H9 (cell line): ENCODE results near the gene CCDC192. TPM values are rescaled to one million over a fixed set of nuclear protein-coding genes. Genes with fewer than 3 reads are reported as not detected.

Experiments
- DNase-seq: peaks from one replicate; pipeline ENCODE4 v3.0.0-alpha.2; 2017
- H2AFZ ChIP-seq: one replicate; pipeline ENCODE4 v1.6.1; 2013; ENCODE audit warnings: mild to moderate bottlenecking, low read length, control low read depth, moderate library complexity
- H2AK5ac ChIP-seq: 2 replicates; pipeline ENCODE4 v1.6.1; 2013; ENCODE audit warnings: low read length, control low read depth, mixed read lengths; ENCODE audit not compliant: insufficient read length
- H2BK120ac ChIP-seq: one replicate; pipeline ENCODE4 v1.6.1; 2013; ENCODE audit warnings: low read depth, mild to moderate bottlenecking, low read length, control low read depth, inconsistent platforms; ENCODE audit not compliant: poor library complexity, severe bottlenecking
- H2BK12ac ChIP-seq: 2 replicates; pipeline ENCODE4 v1.6.1; 2013; ENCODE audit warnings: low read length, control low read depth, mixed read lengths, low read depth; ENCODE audit not compliant: insufficient read length
- H2BK15ac ChIP-seq: 2 replicates; pipeline ENCODE4 v1.6.1; 2013; ENCODE audit warnings: low read depth, low read length, control low read depth
- H2BK20ac ChIP-seq: one replicate; pipeline ENCODE4 v1.6.1; 2013; ENCODE audit warnings: low read depth, mild to moderate bottlenecking, low read length, control low read depth, inconsistent platforms; ENCODE audit not compliant: poor library complexity, severe bottlenecking
- H2BK5ac ChIP-seq: 2 replicates; pipeline ENCODE4 v1.6.1; 2013; ENCODE audit warnings: low read length, control low read depth, mixed read lengths; ENCODE audit not compliant: insufficient read length
- H3K14ac ChIP-seq: 2 replicates; pipeline ENCODE4 v1.6.1; 2013; ENCODE audit warnings: low read length, control low read depth; ENCODE audit not compliant: insufficient read depth
- H3K18ac ChIP-seq: 2 replicates; pipeline ENCODE4 v1.6.1; 2013; ENCODE audit warnings: low read depth, mild to moderate bottlenecking, mixed read lengths, low read length, control low read depth; ENCODE audit not compliant: insufficient read length
- H3K23ac ChIP-seq: 2 replicates; pipeline ENCODE4 v1.6.1; 2013; ENCODE audit warnings: low read length, control low read depth, mixed read lengths, low read depth; ENCODE audit not compliant: insufficient read length
- H3K23me2 ChIP-seq: 2 replicates; pipeline ENCODE4 v1.6.1; 2013; ENCODE audit warnings: low read depth, mild to moderate bottlenecking, mixed read lengths, low read length, control low read depth; ENCODE audit not compliant: insufficient read length, poor library complexity, severe bottlenecking
- H3K27ac ChIP-seq: 2 replicates; pipeline ENCODE4 v1.5.1; 2013; ENCODE audit warnings: low read length, control low read depth, mixed read lengths, low read depth; ENCODE audit not compliant: insufficient read length
- H3K27me3 ChIP-seq: 2 replicates; pipeline ENCODE4 v1.6.1; 2013; ENCODE audit warnings: low read length, control low read depth, inconsistent platforms; ENCODE audit not compliant: insufficient read depth
- H3K4ac ChIP-seq: 2 replicates; pipeline ENCODE4 v1.6.1; 2013; ENCODE audit warnings: low read depth, mild to moderate bottlenecking, control low read depth, inconsistent platforms, low read length, moderate library complexity
- H3K4me1 ChIP-seq: 2 replicates; pipeline ENCODE4 v1.6.1; 2013; ENCODE audit warnings: low read length, control low read depth, inconsistent platforms; ENCODE audit not compliant: insufficient read depth
- H3K4me2 ChIP-seq: 2 replicates; pipeline ENCODE4 v1.6.1; 2013; ENCODE audit warnings: low read length, control low read depth, mixed read lengths; ENCODE audit not compliant: insufficient read length, insufficient read depth
- H3K56ac ChIP-seq: 2 replicates; pipeline ENCODE4 v1.6.1; 2013; ENCODE audit warnings: low read depth, mild to moderate bottlenecking, mixed read lengths, low read length, control low read depth; ENCODE audit not compliant: insufficient read length
- H3K79me1 ChIP-seq: 2 replicates; pipeline ENCODE4 v1.6.1; 2013; ENCODE audit warnings: low read depth, mild to moderate bottlenecking, moderate library complexity, low read length, control low read depth, inconsistent platforms; ENCODE audit not compliant: insufficient read depth, poor library complexity, severe bottlenecking
- H3K79me2 ChIP-seq: 2 replicates; pipeline ENCODE4 v1.6.1; 2013; ENCODE audit warnings: low read length, control low read depth, inconsistent platforms; ENCODE audit not compliant: insufficient read depth
- H3K9ac ChIP-seq: 2 replicates; pipeline ENCODE4 v1.6.1; 2013; ENCODE audit warnings: low read length, control low read depth, mixed read lengths; ENCODE audit not compliant: insufficient read length; ENCODE audit errors: extremely low read depth
- H3K9me3 ChIP-seq: one replicate; pipeline ENCODE4 v1.6.1; 2013; ENCODE audit warnings: low read depth, low read length, inconsistent platforms; ENCODE audit not compliant: control insufficient read depth
- H3T11ph ChIP-seq: one replicate; pipeline ENCODE4 v1.6.1; 2013; ENCODE audit warnings: mild to moderate bottlenecking, low read length, control low read depth, inconsistent platforms
- H4K20me1 ChIP-seq: one replicate; pipeline ENCODE4 v1.6.1; 2013; ENCODE audit not compliant: control insufficient read depth, insufficient read length, insufficient read depth
- H4K5ac ChIP-seq: 2 replicates; pipeline ENCODE4 v1.6.1; 2013; ENCODE audit warnings: low read depth, mild to moderate bottlenecking, mixed read lengths, low read length, control low read depth; ENCODE audit not compliant: insufficient read length
- H4K8ac ChIP-seq: replicated peaks from 2 replicates; pipeline ENCODE4 v1.6.1; 2013; ENCODE audit warnings: low read length, control low read depth, mixed read lengths, low read depth; ENCODE audit not compliant: insufficient read length
- H4K91ac ChIP-seq: 2 replicates; pipeline ENCODE4 v1.6.1; 2013; ENCODE audit warnings: low read depth, mild to moderate bottlenecking, moderate library complexity, mixed read lengths, low read length, control low read depth; ENCODE audit not compliant: insufficient read length
- H3K27ac Mint-ChIP-seq, 3 experiments: 2 replicates in 2 of 3; 3 replicates in 1 of 3; pipeline ENCODE4 v1.8.0; 2020 to 2021; ENCODE audit warnings: mixed read lengths in 3 of 3, mild to moderate bottlenecking in 1 of 3, moderate library complexity in 1 of 3
- H3K27me3 Mint-ChIP-seq: 2 replicates; pipeline ENCODE4 v1.8.0; 2021; ENCODE audit warnings: low read depth, mild to moderate bottlenecking, moderate library complexity, mixed read lengths
- H3K36me3 Mint-ChIP-seq, 3 experiments: 2 replicates in 2 of 3; 3 replicates in 1 of 3; pipeline ENCODE4 v1.8.0; 2020 to 2021; ENCODE audit warnings: low read depth in 3 of 3, mixed read lengths in 3 of 3; ENCODE audit not compliant: insufficient read depth in 1 of 3
- H3K4me1 Mint-ChIP-seq, 2 experiments: 2 replicates each; pipeline ENCODE4 v1.8.0; 2020; ENCODE audit warnings: mixed read lengths in 2 of 2
- H3K4me3 Mint-ChIP-seq, 2 experiments: 2 replicates in 1 of 2; 3 replicates in 1 of 2; pipeline ENCODE4 v1.8.0; 2020 to 2021; ENCODE audit warnings: mild to moderate bottlenecking in 2 of 2, mixed read lengths in 2 of 2, moderate library complexity in 1 of 2
- H3K9me3 Mint-ChIP-seq, 2 experiments: 2 replicates in 1 of 2; 3 replicates in 1 of 2; pipeline ENCODE4 v1.8.0; 2020; ENCODE audit warnings: mild to moderate bottlenecking in 2 of 2, mixed read lengths in 2 of 2, moderate library complexity in 1 of 2
- WGBS: extraction: QIAGEN DNeasy Blood & Tissue Kit; methylation state at CpG from one replicate; pipeline ENCODE4 v1.1.7; 2013; ENCODE audit warnings: missing lambda C conversion rate, low lambda C conversion rate, mixed read lengths; ENCODE audit not compliant: insufficient read length; ENCODE audit errors: extremely low coverage; 5-methylcytosine and 5-hydroxymethylcytosine counted together
- total RNA-seq: library from RNA; stranded (reverse); gene quantifications from 2 replicates; pipeline ENCODE4 v1.2.1, GENCODE V29; 2021
- TF ChIP-seq, protein P1 (sequence below): fragments of 200-600 bp; sonication (generic); conservative IDR thresholded peaks from 3 replicates; pipeline ENCODE4 v1.8.0; 2021; ENCODE audit warnings: antibody characterized with exemption, mild to moderate bottlenecking

CCDC192 gene
- total RNA-seq, 1 experiment from 2014 or later: not detected

DNA sequence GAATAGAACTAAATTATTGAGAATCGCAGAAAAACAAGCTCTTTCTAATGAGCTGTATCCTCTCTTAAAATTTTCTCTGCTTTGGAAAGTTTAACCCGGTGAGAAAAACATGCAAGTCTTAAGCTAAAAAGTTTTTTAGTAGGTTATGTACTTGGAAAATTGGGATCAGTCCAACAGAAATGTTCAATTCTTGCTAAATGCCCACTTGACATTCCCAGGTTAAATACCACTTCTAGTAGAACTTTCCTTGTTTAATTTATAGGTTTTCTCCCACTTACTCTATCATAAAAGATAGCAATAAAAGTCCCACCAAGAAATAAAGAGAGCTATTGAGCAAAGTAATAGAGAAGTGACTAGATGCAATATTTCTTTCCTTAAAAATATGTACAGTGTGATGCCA is 157.1 kb downstream of the CCDC192 start:
- Mint-ChIP-seq H3K4me1 (no peaks in the 10 kb centered on the region), H3K9me3 (peaks cover 4 to 5% of the 10 kb centered on the region in 2 experiments; a peak in 2 of 5 replicates), H3K4me3 (no peak overlapping the region), H3K27me3 (no peaks in the 10 kb centered on the region), H3K36me3 (peaks cover 0 to 1% (median 0%) of the 10 kb centered on the region in 3 experiments; a peak in 1 of 7 replicates), H3K27ac (no peak overlapping the region)
- no peak for DNase-seq
- Histone ChIP-seq H2BK120ac (no peak overlapping the region), H3K79me1 (no peaks in the 10 kb centered on the region), H3K9ac (no peak overlapping the region), H3K27ac (no peak overlapping the region), H3K9me3 (no peaks in the 10 kb centered on the region), H3K23me2 (no peaks in the 10 kb centered on the region), H4K20me1 (no peaks in the 10 kb centered on the region), H2AK5ac (no peak overlapping the region), H4K91ac (no peak overlapping the region), H2AFZ (no peak overlapping the region), H3K4me2 (no peak overlapping the region), H3K23ac (no peak overlapping the region), H2BK15ac (no peak overlapping the region), H4K5ac (no peak overlapping the region), H3T11ph (no peak overlapping the region), H3K14ac (no peak overlapping the region), H3K4ac (no peak overlapping the region), H3K27me3 (no peaks in the 10 kb centered on the region), H2BK12ac (no peak overlapping the region), H3K4me1 (no peaks in the 10 kb centered on the region), H3K56ac (no peak overlapping the region), H3K79me2 (no peaks in the 10 kb centered on the region), H3K18ac (no peak overlapping the region), H2BK5ac (no peak overlapping the region), H2BK20ac (no peak overlapping the region), H4K8ac (no peak overlapping the region)
- TF ChIP-seq, protein P1, sequence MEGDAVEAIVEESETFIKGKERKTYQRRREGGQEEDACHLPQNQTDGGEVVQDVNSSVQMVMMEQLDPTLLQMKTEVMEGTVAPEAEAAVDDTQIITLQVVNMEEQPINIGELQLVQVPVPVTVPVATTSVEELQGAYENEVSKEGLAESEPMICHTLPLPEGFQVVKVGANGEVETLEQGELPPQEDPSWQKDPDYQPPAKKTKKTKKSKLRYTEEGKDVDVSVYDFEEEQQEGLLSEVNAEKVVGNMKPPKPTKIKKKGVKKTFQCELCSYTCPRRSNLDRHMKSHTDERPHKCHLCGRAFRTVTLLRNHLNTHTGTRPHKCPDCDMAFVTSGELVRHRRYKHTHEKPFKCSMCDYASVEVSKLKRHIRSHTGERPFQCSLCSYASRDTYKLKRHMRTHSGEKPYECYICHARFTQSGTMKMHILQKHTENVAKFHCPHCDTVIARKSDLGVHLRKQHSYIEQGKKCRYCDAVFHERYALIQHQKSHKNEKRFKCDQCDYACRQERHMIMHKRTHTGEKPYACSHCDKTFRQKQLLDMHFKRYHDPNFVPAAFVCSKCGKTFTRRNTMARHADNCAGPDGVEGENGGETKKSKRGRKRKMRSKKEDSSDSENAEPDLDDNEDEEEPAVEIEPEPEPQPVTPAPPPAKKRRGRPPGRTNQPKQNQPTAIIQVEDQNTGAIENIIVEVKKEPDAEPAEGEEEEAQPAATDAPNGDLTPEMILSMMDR: no peak
- no CpG with 5 or more reads among the region's 2 CpGs for WGBS
